ENCODE data around the gene PRR5L. TPM values are rescaled to one million over a fixed set of nuclear protein-coding genes. Genes with fewer than 3 reads are reported as not detected.

PRR5L gene
- total and polyA plus RNA-seq, 9 donors = 5.9 to 56.3 (median 22.1) TPM

- H3K9me3 ChIP-seq = no peaks in the 10 kb centered on the region
- no peaks in the 10 kb centered on the region for H3K27me3 ChIP-seq
- WGBS, 3 donors = 47 to 53% (median 53%) methylated on average over 2 of the region's 2 CpGs
- intact Hi-C loops (cut with DNase I) = no loop called here
- no peaks in the 10 kb centered on the region for H3K36me3 ChIP-seq
- H3K4me3 ChIP-seq = no peak overlapping the region
- H3K27ac ChIP-seq = no peak overlapping the region
- no peak for TF ChIP-seq CTCF (IDR thresholded peaks at IDR 0.05)
- TF ChIP-seq POLR2A (IDR thresholded peaks at IDR 0.05) = no peak
- TF ChIP-seq EP300 (IDR thresholded peaks at IDR 0.05) = no peak
- no peaks in the 10 kb centered on the region for H3K4me1 ChIP-seq (ENCODE audit: insufficient read depth)
- DNase-seq = no peak
Observed at GRCh38 chr11:36432093-36432469, 136.0 kb downstream of the PRR5L start.

DNA sequence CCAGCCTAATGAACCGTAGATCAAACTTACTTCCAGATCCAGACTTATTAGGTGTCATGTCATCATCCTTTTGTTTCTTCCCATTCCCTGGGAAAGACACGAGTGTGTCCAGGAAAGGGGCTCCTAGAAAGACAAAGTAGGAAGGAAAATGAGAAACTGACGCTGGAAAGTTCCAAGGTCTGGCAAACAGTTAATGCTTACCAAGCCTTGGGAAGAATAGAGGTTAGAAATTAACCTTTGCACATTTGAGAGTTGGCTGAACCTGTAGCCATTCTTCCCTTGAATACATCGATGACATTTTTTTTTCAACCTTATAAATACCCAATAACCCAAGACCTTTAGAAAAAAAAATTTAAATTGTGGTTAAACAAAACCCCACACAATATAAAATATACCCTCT lies 136.7 kb downstream of the PRR5L start:
- no peak for DNase-seq
- H3K4me3 ChIP-seq = no peak overlapping the region
- 76 to 92% (median 83%) methylated on average over 4 of the region's 4 CpGs for WGBS, 3 donors
- no peaks in the 10 kb centered on the region for H3K4me1 ChIP-seq (ENCODE audit: insufficient read depth)
- no peak for TF ChIP-seq CTCF (IDR thresholded peaks at IDR 0.05)
- intact Hi-C loops (cut with DNase I) = no loop called here
- H3K27ac ChIP-seq = no peak overlapping the region
- H3K27me3 ChIP-seq = no peaks in the 10 kb centered on the region
- H3K9me3 ChIP-seq = no peaks in the 10 kb centered on the region
- no peaks in the 10 kb centered on the region for H3K36me3 ChIP-seq

- WGBS, 3 donors = 82 to 89% (median 89%) methylated on average over 5 of the region's 5 CpGs
- H3K4me3 ChIP-seq = no peak overlapping the region
- DNase-seq = no peak
Observed at GRCh38 chr11:36436064-36436463, 140.0 kb downstream of the PRR5L start.

DNA sequence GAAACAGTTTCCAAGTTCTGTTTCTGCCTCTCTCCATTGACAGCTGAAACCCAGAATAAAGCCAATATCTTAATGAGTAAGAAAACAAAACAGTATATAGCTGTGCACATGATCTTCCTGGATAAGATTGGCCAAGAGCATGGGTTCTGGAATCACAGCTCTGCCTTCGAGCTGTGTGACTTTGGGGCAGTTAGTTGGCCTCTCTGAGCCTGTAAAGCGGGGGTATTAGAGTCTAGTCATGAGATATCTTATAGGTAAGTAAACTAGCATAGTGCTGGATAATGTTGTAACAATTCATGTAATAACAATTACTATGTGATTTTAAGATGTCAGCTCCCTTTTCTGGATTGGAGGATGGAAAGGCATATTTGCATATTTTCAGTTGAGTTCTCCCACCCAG lies 140.5 kb downstream of the PRR5L start:
- Histone ChIP-seq H3K27ac (no peak overlapping the region), H3K9me3 (no peaks in the 10 kb centered on the region), H3K4me3 (no peak overlapping the region), H3K4me1 (ENCODE audit: insufficient read depth) (no peaks in the 10 kb centered on the region), H3K36me3 (no peaks in the 10 kb centered on the region), H3K27me3 (no peaks in the 10 kb centered on the region)
- intact Hi-C loops (cut with DNase I) = no loop called here
- WGBS, 3 donors = 50 to 96% (median 93%) methylated on average over 2 of the region's 2 CpGs
- TF ChIP-seq EP300 (IDR thresholded peaks at IDR 0.05) (no peak), CTCF (IDR thresholded peaks at IDR 0.05) (no peak), POLR2A (IDR thresholded peaks at IDR 0.05) (no peak)
- no peak for DNase-seq

More at GRCh38 chr11:36436064-36436463, 140.0 kb downstream of the PRR5L start:
- Histone ChIP-seq H3K36me3 (no peaks in the 10 kb centered on the region), H3K4me1 (ENCODE audit: insufficient read depth) (no peaks in the 10 kb centered on the region), H3K9me3 (no peaks in the 10 kb centered on the region), H3K27me3 (no peaks in the 10 kb centered on the region), H3K27ac (no peak overlapping the region)
- intact Hi-C loops (cut with DNase I) = no loop called here
- TF ChIP-seq EP300 (IDR thresholded peaks at IDR 0.05) (no peak), POLR2A (IDR thresholded peaks at IDR 0.05) (no peak), CTCF (IDR thresholded peaks at IDR 0.05) (no peak)

DNA sequence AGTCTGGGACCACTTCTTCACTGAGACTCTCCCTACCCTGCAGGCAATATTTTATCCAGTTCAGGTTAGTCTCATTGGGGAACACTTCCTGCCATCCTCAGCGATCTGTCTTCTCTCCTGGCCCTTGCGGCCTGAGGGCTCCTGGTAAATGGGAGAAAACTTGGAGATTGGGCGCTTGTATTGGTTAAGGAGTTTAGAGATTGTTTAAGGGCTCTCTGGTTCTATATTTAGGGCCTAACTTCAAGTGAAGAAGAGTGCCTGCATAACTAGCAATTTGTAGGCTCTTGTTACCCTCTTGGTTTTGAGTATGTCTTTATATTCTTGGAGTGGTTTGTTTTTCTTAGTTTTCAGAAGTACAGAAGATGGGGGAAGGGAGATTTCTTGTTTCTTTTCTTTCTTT lies 141.3 kb downstream of the PRR5L start:
- no peak overlapping the region for H3K4me3 ChIP-seq
- no peak for TF ChIP-seq EP300 (IDR thresholded peaks at IDR 0.05)
- no peak for TF ChIP-seq POLR2A (IDR thresholded peaks at IDR 0.05)
- no peak for TF ChIP-seq CTCF (IDR thresholded peaks at IDR 0.05)
- no peaks in the 10 kb centered on the region for H3K36me3 ChIP-seq
- WGBS, 3 donors = 96 to 97% (median 96%) methylated on average over 3 of the region's 3 CpGs
- H3K27me3 ChIP-seq = no peaks in the 10 kb centered on the region
- no peak for DNase-seq
- H3K27ac ChIP-seq = no peak overlapping the region
- intact Hi-C loops (cut with DNase I) = no loop called here
- no peaks in the 10 kb centered on the region for H3K4me1 ChIP-seq (ENCODE audit: insufficient read depth)
- H3K9me3 ChIP-seq = no peaks in the 10 kb centered on the region

All from ovary (tissue), 9 donors.